Measurements from ENCODE around the gene WDR36. TPM values are rescaled to one million over a fixed set of nuclear protein-coding genes. Genes with fewer than 3 reads are reported as not detected.

Gene WDR36
- total and polyA plus RNA-seq, 2 of the 8 experiments (the other 6 are each of a cell fraction or from before 2014, with no cell fraction given) = 9.3 to 41.8 TPM

- TF ChIP-seq, protein P1, sequence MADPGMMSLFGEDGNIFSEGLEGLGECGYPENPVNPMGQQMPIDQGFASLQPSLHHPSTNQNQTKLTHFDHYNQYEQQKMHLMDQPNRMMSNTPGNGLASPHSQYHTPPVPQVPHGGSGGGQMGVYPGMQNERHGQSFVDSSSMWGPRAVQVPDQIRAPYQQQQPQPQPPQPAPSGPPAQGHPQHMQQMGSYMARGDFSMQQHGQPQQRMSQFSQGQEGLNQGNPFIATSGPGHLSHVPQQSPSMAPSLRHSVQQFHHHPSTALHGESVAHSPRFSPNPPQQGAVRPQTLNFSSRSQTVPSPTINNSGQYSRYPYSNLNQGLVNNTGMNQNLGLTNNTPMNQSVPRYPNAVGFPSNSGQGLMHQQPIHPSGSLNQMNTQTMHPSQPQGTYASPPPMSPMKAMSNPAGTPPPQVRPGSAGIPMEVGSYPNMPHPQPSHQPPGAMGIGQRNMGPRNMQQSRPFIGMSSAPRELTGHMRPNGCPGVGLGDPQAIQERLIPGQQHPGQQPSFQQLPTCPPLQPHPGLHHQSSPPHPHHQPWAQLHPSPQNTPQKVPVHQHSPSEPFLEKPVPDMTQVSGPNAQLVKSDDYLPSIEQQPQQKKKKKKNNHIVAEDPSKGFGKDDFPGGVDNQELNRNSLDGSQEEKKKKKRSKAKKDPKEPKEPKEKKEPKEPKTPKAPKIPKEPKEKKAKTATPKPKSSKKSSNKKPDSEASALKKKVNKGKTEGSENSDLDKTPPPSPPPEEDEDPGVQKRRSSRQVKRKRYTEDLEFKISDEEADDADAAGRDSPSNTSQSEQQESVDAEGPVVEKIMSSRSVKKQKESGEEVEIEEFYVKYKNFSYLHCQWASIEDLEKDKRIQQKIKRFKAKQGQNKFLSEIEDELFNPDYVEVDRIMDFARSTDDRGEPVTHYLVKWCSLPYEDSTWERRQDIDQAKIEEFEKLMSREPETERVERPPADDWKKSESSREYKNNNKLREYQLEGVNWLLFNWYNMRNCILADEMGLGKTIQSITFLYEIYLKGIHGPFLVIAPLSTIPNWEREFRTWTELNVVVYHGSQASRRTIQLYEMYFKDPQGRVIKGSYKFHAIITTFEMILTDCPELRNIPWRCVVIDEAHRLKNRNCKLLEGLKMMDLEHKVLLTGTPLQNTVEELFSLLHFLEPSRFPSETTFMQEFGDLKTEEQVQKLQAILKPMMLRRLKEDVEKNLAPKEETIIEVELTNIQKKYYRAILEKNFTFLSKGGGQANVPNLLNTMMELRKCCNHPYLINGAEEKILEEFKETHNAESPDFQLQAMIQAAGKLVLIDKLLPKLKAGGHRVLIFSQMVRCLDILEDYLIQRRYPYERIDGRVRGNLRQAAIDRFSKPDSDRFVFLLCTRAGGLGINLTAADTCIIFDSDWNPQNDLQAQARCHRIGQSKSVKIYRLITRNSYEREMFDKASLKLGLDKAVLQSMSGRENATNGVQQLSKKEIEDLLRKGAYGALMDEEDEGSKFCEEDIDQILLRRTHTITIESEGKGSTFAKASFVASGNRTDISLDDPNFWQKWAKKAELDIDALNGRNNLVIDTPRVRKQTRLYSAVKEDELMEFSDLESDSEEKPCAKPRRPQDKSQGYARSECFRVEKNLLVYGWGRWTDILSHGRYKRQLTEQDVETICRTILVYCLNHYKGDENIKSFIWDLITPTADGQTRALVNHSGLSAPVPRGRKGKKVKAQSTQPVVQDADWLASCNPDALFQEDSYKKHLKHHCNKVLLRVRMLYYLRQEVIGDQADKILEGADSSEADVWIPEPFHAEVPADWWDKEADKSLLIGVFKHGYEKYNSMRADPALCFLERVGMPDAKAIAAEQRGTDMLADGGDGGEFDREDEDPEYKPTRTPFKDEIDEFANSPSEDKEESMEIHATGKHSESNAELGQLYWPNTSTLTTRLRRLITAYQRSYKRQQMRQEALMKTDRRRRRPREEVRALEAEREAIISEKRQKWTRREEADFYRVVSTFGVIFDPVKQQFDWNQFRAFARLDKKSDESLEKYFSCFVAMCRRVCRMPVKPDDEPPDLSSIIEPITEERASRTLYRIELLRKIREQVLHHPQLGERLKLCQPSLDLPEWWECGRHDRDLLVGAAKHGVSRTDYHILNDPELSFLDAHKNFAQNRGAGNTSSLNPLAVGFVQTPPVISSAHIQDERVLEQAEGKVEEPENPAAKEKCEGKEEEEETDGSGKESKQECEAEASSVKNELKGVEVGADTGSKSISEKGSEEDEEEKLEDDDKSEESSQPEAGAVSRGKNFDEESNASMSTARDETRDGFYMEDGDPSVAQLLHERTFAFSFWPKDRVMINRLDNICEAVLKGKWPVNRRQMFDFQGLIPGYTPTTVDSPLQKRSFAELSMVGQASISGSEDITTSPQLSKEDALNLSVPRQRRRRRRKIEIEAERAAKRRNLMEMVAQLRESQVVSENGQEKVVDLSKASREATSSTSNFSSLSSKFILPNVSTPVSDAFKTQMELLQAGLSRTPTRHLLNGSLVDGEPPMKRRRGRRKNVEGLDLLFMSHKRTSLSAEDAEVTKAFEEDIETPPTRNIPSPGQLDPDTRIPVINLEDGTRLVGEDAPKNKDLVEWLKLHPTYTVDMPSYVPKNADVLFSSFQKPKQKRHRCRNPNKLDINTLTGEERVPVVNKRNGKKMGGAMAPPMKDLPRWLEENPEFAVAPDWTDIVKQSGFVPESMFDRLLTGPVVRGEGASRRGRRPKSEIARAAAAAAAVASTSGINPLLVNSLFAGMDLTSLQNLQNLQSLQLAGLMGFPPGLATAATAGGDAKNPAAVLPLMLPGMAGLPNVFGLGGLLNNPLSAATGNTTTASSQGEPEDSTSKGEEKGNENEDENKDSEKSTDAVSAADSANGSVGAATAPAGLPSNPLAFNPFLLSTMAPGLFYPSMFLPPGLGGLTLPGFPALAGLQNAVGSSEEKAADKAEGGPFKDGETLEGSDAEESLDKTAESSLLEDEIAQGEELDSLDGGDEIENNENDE (IDR thresholded peaks at IDR 0.05; ENCODE audit: insufficient replicate concordance, low read length) = no peak
- TF ChIP-seq USF2 (IDR thresholded peaks at IDR 0.05; ENCODE audit: low read length) (no peak), SAP30 (IDR thresholded peaks at IDR 0.05; ENCODE audit: insufficient read depth, insufficient replicate concordance, low read length) (no peak), TAF1 (IDR thresholded peaks at IDR 0.05; ENCODE audit: low read depth, low read length) (no peak), KDM5A (IDR thresholded peaks at IDR 0.05; ENCODE audit: low read length) (no peak)
- TF ChIP-seq, protein P2, sequence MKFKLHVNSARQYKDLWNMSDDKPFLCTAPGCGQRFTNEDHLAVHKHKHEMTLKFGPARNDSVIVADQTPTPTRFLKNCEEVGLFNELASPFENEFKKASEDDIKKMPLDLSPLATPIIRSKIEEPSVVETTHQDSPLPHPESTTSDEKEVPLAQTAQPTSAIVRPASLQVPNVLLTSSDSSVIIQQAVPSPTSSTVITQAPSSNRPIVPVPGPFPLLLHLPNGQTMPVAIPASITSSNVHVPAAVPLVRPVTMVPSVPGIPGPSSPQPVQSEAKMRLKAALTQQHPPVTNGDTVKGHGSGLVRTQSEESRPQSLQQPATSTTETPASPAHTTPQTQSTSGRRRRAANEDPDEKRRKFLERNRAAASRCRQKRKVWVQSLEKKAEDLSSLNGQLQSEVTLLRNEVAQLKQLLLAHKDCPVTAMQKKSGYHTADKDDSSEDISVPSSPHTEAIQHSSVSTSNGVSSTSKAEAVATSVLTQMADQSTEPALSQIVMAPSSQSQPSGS (IDR thresholded peaks at IDR 0.05; ENCODE audit: low read length) = no peak
Observed at GRCh38 chr5:111126896-111127295, 34.7 kb downstream of the WDR36 start (continued).
